LHCN-M2 (cell line): ENCODE measurements around the gene LMTK3. TPM values are rescaled to one million over a fixed set of nuclear protein-coding genes. Genes with fewer than 3 reads are reported as not detected.
"Not testable (repeated sequence)": the region's sequence is repeated elsewhere in the genome, so short reads cannot be mapped to it uniquely, and the experiment has no call there.

Experiments used
- DNase-seq: peaks from one replicate; pipeline ENCODE4 v3.0.0-alpha.2; 2012; ENCODE audit warnings: low read depth
- total RNA-seq: library from RNA; depleted of rRNA; stranded (reverse); fragments of >200 nt; gene quantifications from 2 replicates; pipeline ENCODE4 v1.2.3, GENCODE V29; 2014

LMTK3 gene
- total RNA-seq, 1 experiment from 2014 or later, result 0.06 TPM

- no peak for DNase-seq
Measured at GRCh38 chr19:48507911-48508439, 3.7 kb downstream of the LMTK3 start.

DNA sequence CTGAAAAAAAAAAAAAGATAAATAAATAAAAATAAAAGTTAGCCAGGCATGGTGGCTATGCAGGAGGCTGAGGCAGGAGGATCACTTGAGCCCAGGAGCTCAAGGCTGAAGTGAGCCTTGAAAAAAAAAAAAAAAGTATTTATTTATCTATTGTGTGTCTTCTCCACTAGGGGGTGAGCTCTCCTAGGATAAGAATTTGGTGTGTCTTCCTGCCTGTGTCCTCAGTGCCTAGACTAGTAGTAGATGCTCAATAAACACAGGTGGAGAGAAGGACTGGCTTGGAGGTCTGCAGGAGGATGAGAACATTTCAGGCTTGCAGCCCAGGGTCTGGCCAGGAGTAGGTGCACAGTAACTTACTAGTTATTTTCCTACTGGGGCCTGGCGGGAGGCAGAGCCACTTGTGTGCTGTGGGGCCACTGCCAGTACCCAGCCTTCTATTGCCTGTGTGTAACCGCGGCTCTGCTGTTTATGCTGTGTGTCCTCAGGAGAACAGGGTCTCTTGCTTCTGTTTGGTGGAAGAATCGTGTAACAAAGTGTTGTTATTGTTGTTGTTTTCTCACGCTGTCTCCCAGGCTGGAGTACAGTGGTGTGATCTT is 5.4 kb downstream of the LMTK3 start:
- DNase-seq, result peak; percentile 54

- DNase-seq, result no peak
Measured at GRCh38 chr19:48502350-48503018, 9.2 kb downstream of the LMTK3 start.

DNA sequence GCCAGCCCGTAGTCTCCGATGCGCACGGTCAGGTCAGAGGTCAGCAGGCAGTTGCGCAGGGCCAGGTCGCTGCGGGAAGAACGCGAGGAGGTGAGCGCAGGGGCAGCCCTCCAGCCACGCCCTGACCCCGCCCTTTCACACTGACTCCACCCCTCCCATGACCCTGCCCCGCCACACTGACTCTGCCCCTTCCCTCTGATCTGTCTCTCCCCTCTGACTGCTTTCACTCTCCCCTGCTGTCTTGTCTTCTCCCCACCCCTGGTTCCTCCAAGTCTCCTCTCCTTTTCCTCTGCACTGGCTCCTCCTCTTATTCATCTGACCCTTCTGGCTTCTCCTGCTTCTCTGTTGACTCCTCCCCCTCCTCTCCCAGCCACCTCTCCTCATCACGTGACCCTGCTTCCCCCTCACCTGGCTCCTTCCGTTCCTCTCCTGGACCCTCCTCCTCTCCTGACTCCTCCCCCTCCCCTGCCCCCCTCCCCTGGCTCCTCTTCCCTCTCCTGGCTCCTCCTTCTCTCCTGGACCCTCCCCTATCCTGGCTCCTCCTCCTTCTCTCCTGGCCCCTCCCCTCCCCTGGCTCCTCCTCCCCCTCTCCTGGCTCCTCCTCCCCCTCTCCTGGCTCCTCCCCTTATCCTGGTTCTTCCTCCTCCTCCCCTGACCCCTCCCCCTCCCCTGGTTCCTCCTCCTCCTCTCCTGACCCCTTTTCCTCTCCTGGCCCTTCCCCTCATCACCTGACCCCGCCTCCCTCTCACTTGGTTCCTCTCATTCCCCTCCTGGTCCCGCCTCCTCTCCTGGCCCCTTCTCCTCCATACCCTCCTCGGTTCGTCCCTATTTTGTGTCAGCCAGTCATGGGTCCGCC is 9.9 kb downstream of the LMTK3 start:
- peak; percentile 27 for DNase-seq

- no peak for DNase-seq
Measured at GRCh38 chr19:48500830-48501493, 10.7 kb downstream of the LMTK3 start.

GRCh38 chr19:48499316-48500090 is 12.1 kb downstream of the LMTK3 start:
- DNase-seq, result no peak

GRCh38 chr19:48498595-48499311 is 12.9 kb downstream of the LMTK3 start:
- DNase-seq, result no peak

DNA sequence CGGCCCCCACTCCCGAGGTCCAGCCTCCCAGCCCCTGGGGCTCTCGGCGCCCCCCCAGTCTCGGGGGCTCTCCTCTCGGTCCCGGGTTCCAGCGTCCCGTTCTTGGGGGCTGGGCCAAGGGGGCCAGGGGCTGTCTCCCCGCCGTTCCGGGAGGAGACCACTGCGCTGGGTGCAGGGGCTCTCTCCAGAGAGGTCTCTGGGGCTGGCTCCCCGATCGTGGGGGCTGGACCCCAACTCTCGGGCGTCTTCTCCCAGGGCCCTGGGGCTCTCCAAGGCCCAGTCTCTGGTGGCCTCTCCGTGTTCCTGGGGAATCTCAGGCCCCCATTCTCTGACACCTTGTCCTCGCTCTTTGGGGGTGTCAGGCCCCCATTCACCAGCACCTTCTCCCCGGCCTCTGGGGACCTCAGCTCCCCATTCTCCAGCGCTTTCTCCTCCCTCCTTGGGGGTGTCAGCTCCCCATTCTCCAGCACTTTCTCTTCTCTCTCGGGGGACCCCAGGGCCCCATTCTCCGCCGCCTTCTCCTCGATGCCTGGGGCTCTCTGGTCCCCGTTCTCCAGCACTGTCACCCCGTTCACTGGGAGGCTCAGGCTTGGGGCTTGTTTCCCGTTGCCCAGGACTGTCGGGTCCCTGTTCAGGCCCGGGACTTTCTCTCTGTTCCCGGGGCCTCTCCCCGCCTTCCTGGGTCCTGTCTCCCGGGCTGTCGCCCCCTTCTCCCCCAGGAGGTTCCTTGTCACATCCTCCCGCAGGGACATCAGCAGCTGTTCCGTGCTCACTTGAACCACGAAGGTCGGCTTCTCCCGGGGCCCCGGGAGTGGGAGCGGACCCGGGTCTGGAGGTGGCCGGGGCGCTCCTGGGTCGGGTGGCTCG is 13.7 kb downstream of the LMTK3 start:
- DNase-seq, result no peak

GRCh38 chr19:48496959-48497727 is 14.5 kb downstream of the LMTK3 start:
- DNase-seq, result no peak

DNA sequence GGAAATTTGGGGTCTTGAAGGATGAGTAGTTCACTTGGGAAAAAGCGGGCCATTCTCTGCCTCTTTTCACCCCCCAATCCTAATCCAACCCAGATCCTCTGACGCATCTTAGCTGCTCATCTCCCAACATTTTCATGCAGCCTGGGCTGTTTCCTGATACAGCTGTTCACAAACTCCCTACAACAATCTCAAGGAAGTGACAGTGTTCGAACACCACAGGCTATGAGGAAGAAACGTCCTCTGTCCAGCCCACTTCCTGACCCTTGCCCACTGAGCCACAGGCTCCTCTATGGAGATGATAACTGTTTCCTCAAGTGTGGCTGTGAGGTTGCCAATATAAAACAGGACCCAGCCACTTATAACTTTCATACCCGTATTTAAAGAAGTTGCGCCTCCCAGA is 16.2 kb downstream of the LMTK3 start:
- DNase-seq, result peak; percentile 33

DNA sequence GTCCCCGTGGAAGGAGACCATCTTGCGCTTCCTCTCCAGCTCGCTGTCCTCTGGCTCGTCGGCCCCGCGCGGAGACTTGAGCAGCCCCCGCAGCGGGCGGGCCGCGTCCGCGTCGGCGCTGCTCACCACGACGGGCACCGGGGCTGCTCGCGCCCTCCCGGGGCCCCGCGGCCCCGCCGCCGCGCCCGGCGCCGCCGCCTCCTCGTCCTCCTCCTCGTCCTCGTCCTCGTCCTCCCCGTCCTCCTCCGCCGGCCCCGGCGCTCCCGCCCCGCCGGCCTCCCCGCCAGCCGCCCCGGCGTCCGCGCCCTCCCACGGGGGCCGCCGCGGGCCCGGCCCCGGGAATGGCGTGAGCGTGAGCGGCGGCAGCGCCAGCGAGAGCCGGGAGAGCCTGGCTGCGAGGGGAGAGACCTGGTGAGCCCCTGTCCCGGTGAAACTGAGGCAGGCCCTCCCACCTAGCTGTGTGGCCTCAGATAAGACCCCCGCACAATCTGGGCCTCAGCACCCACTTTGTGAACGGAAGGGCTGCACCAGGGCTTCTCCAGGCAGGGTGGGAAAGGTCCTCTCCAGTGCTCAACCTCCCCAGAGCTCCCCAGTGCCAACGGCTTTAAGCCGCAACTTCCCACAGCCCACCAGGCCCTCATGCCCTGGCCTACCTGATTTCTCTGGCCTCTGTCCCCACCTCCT is 17.8 kb downstream of the LMTK3 start:
- DNase-seq, result no peak

DNA sequence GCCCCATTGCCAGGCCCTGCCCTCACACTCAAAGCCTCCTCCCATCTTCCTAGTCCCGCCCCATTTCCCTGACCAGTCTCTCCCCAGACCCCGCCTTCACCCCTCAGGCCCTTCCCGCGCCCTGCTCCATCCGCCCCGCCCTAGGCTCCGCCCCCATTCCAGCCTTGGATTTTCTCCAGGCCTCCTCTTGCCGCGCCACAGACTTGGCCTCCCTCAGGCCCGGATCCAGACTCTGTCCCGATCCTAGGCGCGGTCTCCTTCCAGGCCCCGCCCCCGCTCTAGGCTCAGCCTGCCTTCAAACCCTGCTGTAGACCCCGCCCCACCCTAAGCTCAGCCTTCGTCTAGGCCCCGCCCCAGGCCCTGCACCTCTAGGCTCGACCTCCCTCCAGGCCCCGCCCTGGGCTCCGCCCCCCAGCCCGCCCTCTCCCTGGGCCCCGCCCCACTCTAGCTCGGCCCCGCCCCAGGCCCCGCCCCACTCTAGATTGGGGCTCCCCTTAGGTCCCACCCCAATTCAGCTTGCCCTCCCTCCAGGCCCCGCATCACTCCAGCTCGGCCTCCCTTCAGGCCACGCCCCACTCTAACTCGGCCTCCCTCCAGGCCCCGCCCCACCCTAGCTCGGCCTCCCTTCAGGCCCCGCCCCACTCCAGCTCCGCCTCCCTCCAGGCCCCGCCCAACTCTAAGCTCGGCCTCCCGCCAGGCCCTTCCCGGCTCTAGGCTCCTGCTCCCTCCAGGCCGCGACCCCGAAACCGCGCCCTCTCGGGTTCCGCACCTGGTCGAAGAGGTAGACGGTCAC is 18.5 kb downstream of the LMTK3 start:
- peak; percentile 92 for DNase-seq

- DNase-seq, result no peak
Measured at GRCh38 chr19:48491793-48492123, 19.9 kb downstream of the LMTK3 start.

- DNase-seq, result no peak
Measured at GRCh38 chr19:48490981-48491792, 20.4 kb downstream of the LMTK3 start.

DNA sequence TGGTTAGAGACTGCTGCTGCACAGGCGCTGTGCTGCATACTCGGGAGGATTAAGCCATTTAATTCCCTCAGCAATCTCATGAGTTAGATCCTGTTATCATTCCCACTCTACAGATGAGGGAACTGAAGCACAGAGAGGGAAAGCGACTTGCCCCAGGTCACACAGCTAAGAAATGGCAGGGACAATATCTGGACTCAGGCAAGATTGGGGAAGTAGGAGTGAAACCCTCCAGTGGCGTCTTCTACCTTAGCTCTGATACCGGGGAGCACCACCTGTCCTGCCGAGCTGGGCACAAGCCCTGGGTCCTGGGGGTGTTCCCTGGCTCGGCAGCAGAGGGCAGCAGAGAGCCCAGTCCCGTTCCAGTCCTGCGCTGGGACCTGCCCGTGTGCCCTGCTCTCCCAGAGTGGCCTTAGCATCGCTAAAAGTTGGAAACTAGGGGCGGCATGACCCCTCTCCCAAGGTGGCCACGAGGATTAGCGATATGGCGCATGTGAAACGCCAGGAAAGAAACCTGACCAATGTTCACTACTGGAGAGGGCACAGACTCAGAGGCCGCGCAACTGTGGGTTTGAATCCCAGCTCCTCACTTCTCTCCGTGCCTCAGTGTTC is 21.9 kb downstream of the LMTK3 start:
- peak; percentile 43 for DNase-seq

- not testable (repeated sequence) for DNase-seq
Measured at GRCh38 chr19:48488478-48488877, 23.2 kb downstream of the LMTK3 start.
